SK-N-SH (cell line): Measurements from ENCODE around the gene VWF. TPM values are rescaled to one million over a fixed set of nuclear protein-coding genes. Genes with fewer than 3 reads are reported as not detected.
A peak's percentile ranks its signal among the peaks of the same experiment; 100 is the strongest.

Experiments
- CTCF ChIA-PET: fragments of 300-600, 350-600 bp; formaldehyde crosslinking; extraction: SDS; loops from one replicate; lab custom pipeline; 2021; lab: Yijun Ruan, JAX
- POLR2A ChIA-PET: fragments of 350-600 bp; sonication (Branson Sonifier 250); formaldehyde crosslinking; extraction: SDS; loops from one replicate; lab custom pipeline; 2020; ENCODE audit warnings: antibody characterized with exemption, inconsistent platforms; lab: Yijun Ruan, JAX
- DNase-seq: peaks from one replicate; pipeline ENCODE4 v3.0.0; 2012
- H2AFZ ChIP-seq: fragments of 200-600 bp; sonication (generic); 2 replicates; pipeline ENCODE4 v1.8.1; 2016; ENCODE audit warnings: antibody characterized with exemption, mild to moderate bottlenecking, low read depth
- H3F3A ChIP-seq: fragments of 200-600 bp; sonication (generic); replicated peaks from 2 replicates; pipeline ENCODE3; 2016; ENCODE audit warnings: antibody characterized with exemption, mild to moderate bottlenecking; ENCODE audit not compliant: insufficient read depth
- H3K27ac ChIP-seq, 2 experiments: fragments of 200-500 bp in 1 of 2; fragments of 200-600 bp in 1 of 2; sonication (Bioruptor generic) in 1 of 2; sonication (generic), shearing (Covaris generic) in 1 of 2; 2 replicates each; pipeline versions ENCODE4 v1.5.1 to v1.6.1; 2014 to 2016; ENCODE audit warnings: low read depth in 2 of 2, inconsistent platforms in 1 of 2, low read length in 1 of 2, mild to moderate bottlenecking in 1 of 2, mixed read lengths in 1 of 2
- H3K27me3 ChIP-seq: fragments of 200-600 bp; sonication (generic), shearing (Covaris generic); 2 replicates; pipeline ENCODE4 v1.6.1; 2016; ENCODE audit warnings: mixed run types; ENCODE audit not compliant: insufficient read depth
- H3K36me3 ChIP-seq, 2 experiments: fragments of 200-500 bp in 1 of 2; fragments of 200-600 bp in 1 of 2; sonication (Bioruptor generic) in 1 of 2; sonication (generic) in 1 of 2; replicated peaks in 1 of 2; 2 replicates each; pipeline versions ENCODE3 to v1.5.1; 2014 to 2016; ENCODE audit warnings: low read length in 1 of 2, mild to moderate bottlenecking in 1 of 2; ENCODE audit not compliant: insufficient read depth in 2 of 2, control insufficient read depth in 1 of 2
- H3K4me1 ChIP-seq, 2 experiments: fragments of 200-500 bp in 1 of 2; fragments of 200-600 bp in 1 of 2; sonication (Bioruptor generic) in 1 of 2; sonication (generic), shearing (Covaris generic) in 1 of 2; 2 replicates each; pipeline versions ENCODE4 v1.5.1 to v1.6.1; 2014 to 2016; ENCODE audit warnings: low read depth in 1 of 2, low read length in 1 of 2, mixed run types in 1 of 2; ENCODE audit not compliant: insufficient read depth in 2 of 2, control insufficient read depth in 1 of 2
- H3K4me2 ChIP-seq: fragments of 200-600 bp; sonication (generic), shearing (Covaris generic); 2 replicates; pipeline ENCODE4 v1.6.1; 2017; ENCODE audit warnings: mixed run types
- H3K4me3 ChIP-seq, 2 experiments: fragments of 200-500 bp in 1 of 2; fragments of 200-600 bp in 1 of 2; sonication (Bioruptor generic) in 1 of 2; sonication (generic), shearing (Covaris generic) in 1 of 2; 2 replicates each; pipeline versions ENCODE4 v1.5.1 to v1.8.1; 2014 to 2016; ENCODE audit warnings: low read depth in 2 of 2, inconsistent platforms in 1 of 2, low read length in 1 of 2, mild to moderate bottlenecking in 1 of 2, mixed read lengths in 1 of 2, moderate library complexity in 1 of 2
- H3K79me2 ChIP-seq: fragments of 200-600 bp; sonication (generic); 2 replicates; pipeline ENCODE4 v1.8.1; 2017; ENCODE audit warnings: mild to moderate bottlenecking; ENCODE audit not compliant: insufficient read depth
- H3K9ac ChIP-seq: fragments of 200-600 bp; sonication (generic); 2 replicates; pipeline ENCODE4 v1.6.1; 2017; ENCODE audit warnings: mixed run types
- H3K9me2 ChIP-seq: fragments of 200-600 bp; sonication (generic); 2 replicates; pipeline ENCODE4 v1.6.1; 2017; ENCODE audit warnings: mixed run types
- H3K9me3 ChIP-seq: fragments of 200-600 bp; sonication (generic); 2 replicates; pipeline ENCODE4 v1.6.1; 2017; ENCODE audit warnings: mixed run types, mild to moderate bottlenecking, moderate library complexity
- H4K20me1 ChIP-seq: fragments of 200-600 bp; sonication (generic); 2 replicates; pipeline ENCODE4 v1.6.1; 2017; ENCODE audit warnings: mild to moderate bottlenecking, mixed run types; ENCODE audit not compliant: insufficient read depth
- CHD2 ChIP-seq: fragments of 150-350 bp; IDR thresholded peaks from 2 replicates; pipeline ENCODE4 v1.6.1; 2018; ENCODE audit warnings: low read length; ENCODE audit not compliant: partially characterized antibody
- EP300 ChIP-seq, 2 experiments: IDR thresholded peaks; 2 replicates each; pipeline versions ENCODE4 v1.4.0 to v1.6.1; 2012; ENCODE audit warnings: borderline replicate concordance in 1 of 2, low read depth in 1 of 2, low read length in 1 of 2
- FOXJ3 ChIP-seq: sonication (generic); formaldehyde crosslinking; IDR thresholded peaks from 2 replicates; pipeline ENCODE4 v1.5.1; 2020; ENCODE audit warnings: mild to moderate bottlenecking, missing genetic modification reagents
- FOXM1 ChIP-seq: IDR thresholded peaks from 2 replicates; pipeline ENCODE4 v1.4.0; 2012; ENCODE audit warnings: low read depth, mild to moderate bottlenecking
- GATA2 ChIP-seq: sonication (generic); formaldehyde crosslinking; IDR thresholded peaks from 2 replicates; pipeline ENCODE4 v1.5.0; 2020; ENCODE audit warnings: mild to moderate bottlenecking, missing genetic modification reagents
- MEF2A ChIP-seq: IDR thresholded peaks from 2 replicates; pipeline ENCODE4 v1.4.0; 2012; ENCODE audit warnings: low read depth, borderline replicate concordance
- NFIC ChIP-seq: IDR thresholded peaks from 2 replicates; pipeline ENCODE4 v1.4.0; 2012; ENCODE audit warnings: borderline replicate concordance
- POLR2AphosphoS5 ChIP-seq: IDR thresholded peaks from 2 replicates; pipeline ENCODE4 v1.6.1; 2012; ENCODE audit warnings: low read depth, low read length
- RCOR1 ChIP-seq: fragments of 150-350 bp; IDR thresholded peaks from 2 replicates; pipeline ENCODE4 v1.6.1; 2017; ENCODE audit warnings: antibody characterized with exemption, low read length
- REST ChIP-seq: IDR thresholded peaks from 2 replicates; pipeline ENCODE4 v1.6.1; 2012; ENCODE audit warnings: mild to moderate bottlenecking, low read depth, low read length, moderate library complexity
- RXRA ChIP-seq: IDR thresholded peaks from 2 replicates; pipeline ENCODE4 v1.4.0; 2012; ENCODE audit warnings: low read depth, mild to moderate bottlenecking, borderline replicate concordance
- TAF1 ChIP-seq: IDR thresholded peaks from 2 replicates; pipeline ENCODE4 v1.6.1; 2012; ENCODE audit warnings: low read depth, mild to moderate bottlenecking, low read length, moderate library complexity, borderline replicate concordance
- USF1 ChIP-seq: IDR thresholded peaks from 2 replicates; pipeline ENCODE4 v1.4.0; 2012; ENCODE audit warnings: low read depth, borderline replicate concordance
- USF2 ChIP-seq: fragments of 150-350 bp; IDR thresholded peaks from 2 replicates; pipeline ENCODE4 v1.6.1; 2017; ENCODE audit warnings: antibody characterized with exemption, low read length, low read depth, borderline replicate concordance
- WGBS: methylation state at CpG from one replicate; pipeline ENCODE4 v1.1.6; 2017; ENCODE audit warnings: low lambda C conversion rate; 5-methylcytosine and 5-hydroxymethylcytosine counted together
- polyA plus RNA-seq, 3 experiments: library from polyadenylated mRNA; depleted of rRNA; stranded (reverse); fragments of >200 nt; gene quantifications; 2 replicates each; pipeline ENCODE4 v1.2.3, GENCODE V29; 2012
- TF ChIP-seq, protein P1 (sequence below): IDR thresholded peaks from 2 replicates; pipeline ENCODE4 v1.4.0; 2012; ENCODE audit warnings: low read depth

Gene VWF
- polyA plus RNA-seq, 1 of the 3 experiments (the other 2 are of a cell fraction), result 0.12 TPM

GRCh38 chr12:6095269-6095668, 29.2 kb downstream of the VWF start (continued):
- no peak for TF ChIP-seq RCOR1
- TF ChIP-seq GATA2, result no peak
- TF ChIP-seq RXRA, result no peak
- TF ChIP-seq NFIC, result no peak
- TF ChIP-seq FOXM1, result no peak
- no peak for TF ChIP-seq POLR2AphosphoS5

- Histone ChIP-seq H3K4me2 (peak overlapping the region; percentile 73), H3K36me3 (no peaks in the 10 kb centered on the region), H3K4me1 (peaks cover 22 to 25% of the 10 kb centered on the region in 2 experiments; a peak in 3 of 4 replicates), H3K27ac (peak overlapping the region; percentile 51 to 70; a peak in 3 of 4 replicates), H3K4me3 (peak overlapping the region in 1 of 2 experiments; percentile 29; a peak in 1 of 4 replicates), H2AFZ (no peak overlapping the region), H3F3A (peaks cover 10% of the 10 kb centered on the region), H3K9me2 (no peaks in the 10 kb centered on the region), H3K9ac (peak overlapping the region; percentile 12; the same call in 1 of the 2 replicates)
- POLR2A ChIA-PET, result interaction anchor here (0.6 to 1.2 kb wide), 2 partner anchors 10 to 18 kb away, joined by 3 to 5 read pairs; no protein-coding TSS in a partner anchor
- no peak for DNase-seq
- peak; percentile 33; the same call in 1 of the 2 replicates for TF ChIP-seq USF1
- TF ChIP-seq FOXJ3 (CRISPR knock-in tag), result no peak
- TF ChIP-seq, protein P1, sequence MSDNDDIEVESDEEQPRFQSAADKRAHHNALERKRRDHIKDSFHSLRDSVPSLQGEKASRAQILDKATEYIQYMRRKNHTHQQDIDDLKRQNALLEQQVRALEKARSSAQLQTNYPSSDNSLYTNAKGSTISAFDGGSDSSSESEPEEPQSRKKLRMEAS, result no peak
- TF ChIP-seq, all 33 proteins: peak for 1
- CTCF ChIA-PET, result interaction anchor here (0.6 to 1.5 kb wide), 4 partner anchors 9 to 388 kb away, joined by 3 to 6 read pairs (median 4); no protein-coding TSS in a partner anchor
- WGBS, result 95% methylated on average over 2 of the region's 2 CpGs
- no peaks in the 10 kb centered on the region for H4K20me1 ChIP-seq
- no peaks in the 10 kb centered on the region for H3K79me2 ChIP-seq
- no peaks in the 10 kb centered on the region for H3K27me3 ChIP-seq
- H3K9me3 ChIP-seq, result no peaks in the 10 kb centered on the region
Measured at GRCh38 chr12:6093764-6094163, 30.7 kb downstream of the VWF start.

DNA sequence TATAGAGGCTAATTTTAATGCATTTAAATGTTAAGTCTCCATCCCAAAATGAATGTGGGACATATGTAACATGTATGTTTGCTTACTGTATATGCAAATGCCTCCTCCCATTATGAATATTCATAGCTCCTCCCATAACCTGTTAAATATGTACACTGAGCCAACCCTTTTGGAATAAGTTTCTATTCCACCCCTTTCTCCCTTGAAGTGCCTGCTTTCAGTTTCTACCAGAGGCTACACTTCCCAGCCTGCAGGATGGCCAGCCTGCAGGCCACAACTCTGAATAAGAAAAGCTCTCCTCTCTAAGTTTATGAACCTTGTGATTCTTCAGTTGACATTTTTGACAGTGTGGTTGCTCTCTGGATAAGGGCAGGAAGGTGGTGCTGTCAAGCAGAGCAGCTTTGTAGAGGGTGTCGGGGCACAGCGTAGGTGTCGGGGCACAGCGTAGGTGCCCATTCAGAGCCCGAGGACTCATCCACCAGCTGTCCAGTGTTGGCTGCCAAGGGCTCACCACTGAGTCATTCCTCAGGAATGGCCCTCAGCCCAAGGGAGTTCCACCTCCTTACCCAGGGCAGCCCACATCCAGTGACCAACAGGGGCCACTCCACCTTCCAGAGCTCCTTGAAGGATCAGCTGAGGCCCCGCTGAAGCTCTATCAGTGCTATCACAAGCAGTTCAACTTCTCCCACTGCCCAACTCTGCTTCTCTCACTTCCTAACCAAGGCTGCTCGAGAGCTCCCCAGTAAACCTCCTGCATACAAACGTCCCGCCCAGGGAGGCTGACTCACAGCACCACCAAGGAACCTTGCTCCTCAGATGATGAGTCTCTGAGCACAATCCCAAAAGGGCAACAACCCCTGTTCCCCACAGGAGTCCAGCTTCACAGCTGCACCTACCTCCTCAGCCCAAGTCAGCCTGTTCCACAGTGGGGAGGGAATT, 31.4 kb downstream of the VWF start:
- Histone ChIP-seq H3F3A (peaks cover 14% of the 10 kb centered on the region), H4K20me1 (no peaks in the 10 kb centered on the region), H2AFZ (peak overlapping the region; percentile 71; the same call in 1 of the 2 replicates), H3K9me2 (no peaks in the 10 kb centered on the region), H3K9me3 (no peaks in the 10 kb centered on the region), H3K27me3 (no peaks in the 10 kb centered on the region), H3K4me3 (peak overlapping the region; percentile 4 to 29; a peak in 3 of 4 replicates), H3K79me2 (no peaks in the 10 kb centered on the region), H3K36me3 (no peaks in the 10 kb centered on the region), H3K9ac (peak overlapping the region; percentile 12; the same call in 1 of the 2 replicates), H3K4me1 (peaks cover 26 to 32% of the 10 kb centered on the region in 2 experiments; a peak in 3 of 4 replicates), H3K4me2 (peak overlapping the region; percentile 73), H3K27ac (peak overlapping the region; percentile 51 to 70; a peak in 3 of 4 replicates)
- CTCF ChIA-PET, result interaction anchor here (0.6 to 1.5 kb wide), 4 partner anchors 9 to 389 kb away, joined by 3 to 6 read pairs (median 4); no protein-coding TSS in a partner anchor
- DNase-seq, result no peak
- 28% methylated on average over 5 of the region's 9 CpGs for WGBS
- POLR2A ChIA-PET, result interaction anchor here (1.2 kb wide), 1 partner anchor 9 kb away, joined by 5 read pairs; no protein-coding TSS in a partner anchor
- TF ChIP-seq POLR2AphosphoS5 (peak; percentile 37; the same call in 1 of the 2 replicates), REST (no peak), MEF2A (peak; percentile 7; the same call in 1 of the 2 replicates), EP300 (IDR thresholded peaks at IDR 0.05; ENCODE audit: borderline replicate concordance in 1 of 2, low read depth in 1 of 2, low read length in 1 of 2) (peak in 1 of 2 experiments; percentile 58; a peak in 1 of 4 replicates), FOXJ3 (CRISPR knock-in tag) (no peak), TAF1 (no peak), CHD2 (no peak), USF2 (no peak)
